H54 (cell line): Measurements from ENCODE around the gene TPSG1.
"Not testable (repeated sequence)": the region's sequence is repeated elsewhere in the genome, so short reads cannot be mapped to it uniquely, and the experiment has no call there.

ENCODE experiments used
- DNase-seq: peaks from one replicate; pipeline ENCODE4 v3.0.0; 2011; ENCODE audit warnings: low spot score, mixed read lengths; ENCODE audit not compliant: insufficient read length
- FAIRE-seq: peaks from 3 replicates; lab custom pipeline; 2011; peaks lifted over from hg19 to GRCh38; lab: Jason Lieb, UNC
- POLR2A ChIP-seq: IDR thresholded peaks from 2 replicates; pipeline ENCODE4 v1.6.1; 2011; ENCODE audit warnings: low read depth, mild to moderate bottlenecking, low read length

The TPSG1 gene

GRCh38 chr16:1225051-1225451 is at the start of gene TPSG1:
TSS of gene TPSG1 (minus strand) at chr16:1225268. CDS start at chr16:1225252, 16 bp downstream.
- FAIRE-seq (no peak), DNase-seq (no peak)
- TF ChIP-seq POLR2A: no peak

DNA sequence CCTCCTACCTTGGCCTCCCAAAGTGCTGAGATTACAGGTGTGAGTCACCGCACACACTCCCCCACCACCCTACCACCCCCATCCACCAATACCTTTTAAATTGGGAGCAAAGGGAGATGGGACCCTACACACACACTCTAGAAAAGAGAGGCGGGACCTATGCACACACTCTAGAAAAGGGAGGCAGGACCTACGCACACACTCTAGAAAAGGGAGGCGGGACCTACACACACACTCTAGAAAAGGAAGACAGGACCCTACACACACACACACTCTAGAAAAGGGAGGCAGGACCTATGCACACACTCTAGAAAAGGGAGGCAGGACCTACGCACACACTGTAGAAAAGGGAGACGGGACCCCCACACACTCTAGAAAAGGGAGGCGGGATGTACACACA is 49.7 kb upstream of the TPSG1 start:
- DNase-seq (no peak), FAIRE-seq (no peak)
- TF ChIP-seq POLR2A: no peak

GRCh38 chr16:1273816-1274215 is 48.7 kb upstream of the TPSG1 start:
- TF ChIP-seq POLR2A: no peak
- DNase-seq (no peak), FAIRE-seq (no peak)

- DNase-seq (no peak), FAIRE-seq (no peak)
- TF ChIP-seq POLR2A: no peak
These were observed 47.6 kb upstream of the TPSG1 start for GRCh38 chr16:1272453-1273198.

DNA sequence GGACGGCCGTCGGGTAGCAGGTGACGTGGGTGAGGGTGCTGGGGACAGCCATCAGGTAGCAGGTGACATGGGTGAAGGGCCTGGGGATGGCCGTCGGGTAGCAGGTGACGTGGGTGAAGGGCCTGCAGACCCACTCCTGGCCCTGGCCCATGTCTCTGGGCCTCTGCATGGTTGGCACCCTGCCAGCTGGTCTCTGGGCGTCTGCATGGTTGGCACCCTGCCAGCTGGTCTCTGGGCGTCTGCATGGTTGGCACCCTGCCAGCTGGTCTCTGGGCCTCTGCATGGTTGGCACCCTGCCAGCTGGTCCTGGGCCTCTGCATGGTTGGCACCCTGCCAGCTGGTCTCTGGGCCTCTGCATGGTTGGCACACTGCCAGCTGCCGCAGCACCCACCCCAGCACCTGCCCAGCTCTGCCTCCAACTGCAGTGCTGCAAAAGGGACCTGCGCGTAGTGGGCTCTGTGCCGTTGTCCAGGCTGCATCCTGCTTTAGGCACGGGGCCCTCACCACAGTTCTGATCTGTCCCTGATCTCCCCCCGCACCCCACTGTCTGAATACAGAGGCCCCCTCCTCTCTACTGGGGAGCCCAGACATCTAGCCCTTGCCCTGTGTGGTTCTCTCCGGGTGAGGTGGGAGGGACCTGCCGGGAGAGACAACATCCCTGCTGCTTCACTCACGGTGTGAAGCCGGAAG is 46.8 kb upstream of the TPSG1 start:
- FAIRE-seq, DNase-seq: not testable (repeated sequence)

GRCh38 chr16:1271380-1271723 is 46.3 kb upstream of the TPSG1 start:
- FAIRE-seq (no peak), DNase-seq (no peak)
- no peak for TF ChIP-seq POLR2A

DNA sequence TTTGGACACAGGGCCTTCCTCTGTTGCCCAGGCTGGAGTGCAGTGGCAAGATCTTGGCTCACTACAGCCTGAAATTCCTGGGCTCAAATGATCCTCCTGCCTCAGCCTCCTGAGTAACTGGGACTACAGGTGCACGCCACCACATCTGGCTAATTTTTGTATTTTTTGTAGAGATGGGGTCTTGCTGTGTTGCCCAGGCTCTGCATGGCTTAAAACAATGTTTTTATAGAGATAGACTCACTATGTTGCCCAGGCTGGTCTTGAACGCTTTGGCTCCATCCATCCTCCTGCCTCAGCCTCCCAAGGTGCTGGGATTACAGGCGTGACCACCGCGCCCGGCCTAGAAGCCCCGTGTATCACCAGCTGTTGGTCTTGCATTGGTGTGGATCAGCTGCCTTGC is 44.4 kb upstream of the TPSG1 start:
- not testable (repeated sequence) for DNase-seq, FAIRE-seq

- TF ChIP-seq POLR2A: no peak
- DNase-seq (no peak), FAIRE-seq (no peak)
These were observed 40.8 kb upstream of the TPSG1 start for GRCh38 chr16:1265826-1266225.

DNA sequence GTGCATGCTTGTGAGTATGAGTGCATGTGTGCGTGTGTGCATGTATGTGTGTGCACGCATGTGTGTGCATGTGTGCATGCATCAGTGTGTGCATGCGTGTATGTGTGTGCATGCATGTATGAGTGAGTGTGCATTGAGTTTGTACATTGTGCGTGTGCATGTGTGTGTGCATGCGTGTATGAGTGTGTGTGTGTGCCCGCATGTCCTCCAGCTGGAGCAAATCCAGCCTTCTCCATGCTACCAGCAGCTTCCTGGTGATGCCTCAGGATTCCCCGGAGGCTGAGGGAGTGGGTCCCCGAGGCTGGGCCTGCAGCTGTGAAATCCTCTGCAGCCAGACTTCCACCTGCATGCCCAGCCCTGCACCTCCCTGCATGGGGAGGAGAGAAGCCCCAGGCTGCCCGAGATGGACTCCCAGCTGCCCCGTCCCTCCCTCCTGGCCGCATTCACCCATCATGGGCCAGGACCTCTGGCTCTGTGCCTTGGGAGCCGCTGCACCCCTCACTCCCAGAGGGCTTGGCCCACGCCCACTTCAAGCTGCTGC is 40.1 kb upstream of the TPSG1 start:
- TF ChIP-seq POLR2A: no peak
- DNase-seq (no peak), FAIRE-seq (no peak)

- no peak for DNase-seq
- FAIRE-seq: no peak
- TF ChIP-seq POLR2A: no peak
These were observed 39.4 kb upstream of the TPSG1 start for GRCh38 chr16:1264345-1265089.

- FAIRE-seq: no peak
These were observed 38.7 kb upstream of the TPSG1 start for GRCh38 chr16:1263591-1264344.

DNA sequence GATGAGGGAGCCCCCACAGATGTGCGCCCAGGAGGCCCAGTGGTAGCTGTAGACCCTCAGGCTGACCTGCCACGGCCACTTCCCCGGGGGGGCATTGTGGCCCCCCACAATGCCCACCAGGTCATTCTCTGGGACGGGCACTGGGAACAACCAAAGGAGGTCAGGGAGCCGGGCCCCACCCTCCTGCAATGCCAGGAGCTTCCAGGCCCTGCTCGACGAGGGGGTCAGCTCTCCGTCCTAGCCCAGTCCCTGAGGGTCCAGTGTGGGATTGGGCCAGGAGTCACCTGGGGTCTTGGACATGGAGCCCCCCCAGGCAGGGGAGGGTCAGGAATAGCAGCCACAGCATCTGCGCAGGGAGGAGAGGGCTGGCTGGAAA is 37.8 kb upstream of the TPSG1 start:
- no peak for DNase-seq
- no peak for TF ChIP-seq POLR2A
- FAIRE-seq: no peak

More at GRCh38 chr16:1263591-1264344, 38.7 kb upstream of the TPSG1 start:
- no peak for TF ChIP-seq POLR2A
- DNase-seq: no peak

DNA sequence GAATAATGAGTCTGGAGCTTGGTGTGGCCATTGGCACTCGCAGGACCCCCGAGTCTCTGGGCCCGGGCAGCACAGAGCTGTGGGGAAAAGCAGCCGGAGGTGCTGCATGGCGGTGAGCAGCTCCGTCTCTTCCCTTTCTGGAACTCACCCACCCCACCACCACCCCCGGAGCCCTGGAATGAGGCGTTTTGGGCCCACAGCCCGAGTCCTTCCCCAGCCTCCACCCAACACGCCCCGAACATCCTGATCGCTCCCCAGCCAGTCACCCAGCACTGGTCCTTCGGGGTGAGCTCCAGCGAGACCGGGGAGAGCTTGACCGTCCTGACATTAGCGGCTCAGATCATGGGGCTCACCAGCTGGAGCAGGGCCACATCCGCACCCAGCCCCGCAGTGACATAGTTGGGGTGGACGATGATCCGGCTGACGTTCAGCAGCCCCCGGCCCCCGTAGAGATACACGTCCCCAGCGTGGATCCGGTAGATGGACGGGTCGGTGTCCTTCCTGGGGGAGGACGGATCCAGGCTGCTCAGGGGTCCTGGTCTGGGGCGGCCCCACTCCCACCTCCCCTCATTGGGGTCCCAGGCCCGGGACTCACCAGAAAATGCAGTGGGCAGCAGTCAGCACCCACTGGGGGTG is 37.3 kb upstream of the TPSG1 start:
- no peak for TF ChIP-seq POLR2A
- FAIRE-seq (no peak), DNase-seq (no peak)
